Naive thymus-derived CD8-positive, alpha-beta T cell (primary cell): ENCODE measurements around the gene SLC24A1. TPM values are rescaled to one million over a fixed set of nuclear protein-coding genes. Genes with fewer than 3 reads are reported as not detected.

Experiments used
- ATAC-seq, 2 donors: fragments of 150-1000 bp; cut with Tn5 transposase in 1 of 2; sonication (Bioruptor Pico), chemical (Tn5 transposase) in 1 of 2; 1 replicate in 1 of 2; 2 replicates in 1 of 2; pipeline ENCODE4 v1.10.0; 2021; ENCODE audit warnings: mild to moderate bottlenecking in 2 of 2, moderate library complexity in 2 of 2
- POLR2A ChIA-PET: fragments of 350-600 bp; sonication (Branson Sonifier 250); formaldehyde crosslinking; loops from one replicate; lab custom pipeline; 2021; ENCODE audit warnings: antibody characterized with exemption; lab: Charles Lee
- DNase-seq, 10 donors: peaks; one replicate each; pipeline versions ENCODE4 v3.0.0 to v3.0.0-alpha.2; 2020 to 2022
- H3K27ac Mint-ChIP-seq, 10 donors: one replicate each; pipeline ENCODE4 v1.8.0; 2020 to 2022; ENCODE audit warnings: mild to moderate bottlenecking in 10 of 10, mixed read lengths in 10 of 10, moderate library complexity in 4 of 10, inconsistent platforms in 1 of 10
- H3K27me3 Mint-ChIP-seq, 5 donors: one replicate each; pipeline ENCODE4 v1.8.0; 2021 to 2022; ENCODE audit warnings: mixed read lengths in 5 of 5
- H3K36me3 Mint-ChIP-seq, 3 donors: one replicate each; pipeline ENCODE4 v1.8.0; 2020 to 2022; ENCODE audit warnings: mixed read lengths in 3 of 3, mild to moderate bottlenecking in 2 of 3, inconsistent platforms in 1 of 3
- H3K4me1 Mint-ChIP-seq, 4 donors: one replicate each; pipeline ENCODE4 v1.8.0; 2021 to 2022; ENCODE audit warnings: mixed read lengths in 4 of 4
- H3K4me3 Mint-ChIP-seq, 10 donors: one replicate each; pipeline ENCODE4 v1.8.0; 2020 to 2022; ENCODE audit warnings: mild to moderate bottlenecking in 10 of 10, mixed read lengths in 10 of 10, moderate library complexity in 6 of 10, inconsistent platforms in 1 of 10
- H3K9me3 Mint-ChIP-seq, 9 donors: one replicate each; pipeline ENCODE4 v1.8.0; 2020 to 2022; ENCODE audit warnings: mixed read lengths in 9 of 9, mild to moderate bottlenecking in 3 of 9, inconsistent platforms in 1 of 9, moderate library complexity in 1 of 9
- polyA plus RNA-seq, 3 donors: library from polyadenylated mRNA; unstranded; fragments of 300-500 nt; fragmentation: Illumina TruSeq; gene quantifications; one replicate each; pipeline ENCODE4 v1.2.3, GENCODE V29; 2021
- total RNA-seq, 8 experiments: library from RNA in 2 of 8; stranded (reverse) in 2 of 8; gene quantifications; one replicate each; pipeline ENCODE4 v1.2.3 and lab custom pipeline; 2021 to 2026

Gene SLC24A1
- total and polyA plus RNA-seq, 5 experiments from 2014 or later, result 0.93 to 6.6 (median 2.4) TPM

DNA sequence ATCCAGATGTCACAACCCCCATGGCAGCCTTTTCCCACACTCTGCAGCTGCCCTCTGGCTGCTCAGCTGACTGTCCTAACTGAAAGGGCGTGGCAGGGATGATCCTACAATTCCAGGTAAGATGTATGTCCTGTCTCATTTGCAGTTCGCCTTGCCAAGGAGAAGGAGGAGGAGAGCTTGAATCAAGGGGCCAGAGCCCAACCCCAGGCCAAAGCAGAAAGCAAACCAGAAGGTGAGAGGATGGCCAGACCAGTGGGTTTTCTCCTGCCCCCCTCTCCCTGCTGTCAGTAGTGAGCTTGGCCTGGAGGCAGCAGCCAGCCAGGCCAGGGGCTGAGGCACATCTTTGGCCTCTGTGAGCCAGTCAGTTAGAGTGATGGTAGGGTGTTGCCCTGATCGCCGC lies 22.5 kb downstream of the SLC24A1 start:
- Mint-ChIP-seq H3K4me3 (no peak overlapping the region), H3K36me3 (no peaks in the 10 kb centered on the region), H3K4me1 (peaks cover 0 to 4% (median under 1%) of the 10 kb centered on the region in 4 donors), H3K27ac (peak overlapping the region in 3 of 10 donors; percentile 21 to 41 (median 39)), H3K9me3 (no peaks in the 10 kb centered on the region), H3K27me3 (no peaks in the 10 kb centered on the region)
- no peak for DNase-seq
- no peak for ATAC-seq
- POLR2A ChIA-PET, result no interaction called here

DNA sequence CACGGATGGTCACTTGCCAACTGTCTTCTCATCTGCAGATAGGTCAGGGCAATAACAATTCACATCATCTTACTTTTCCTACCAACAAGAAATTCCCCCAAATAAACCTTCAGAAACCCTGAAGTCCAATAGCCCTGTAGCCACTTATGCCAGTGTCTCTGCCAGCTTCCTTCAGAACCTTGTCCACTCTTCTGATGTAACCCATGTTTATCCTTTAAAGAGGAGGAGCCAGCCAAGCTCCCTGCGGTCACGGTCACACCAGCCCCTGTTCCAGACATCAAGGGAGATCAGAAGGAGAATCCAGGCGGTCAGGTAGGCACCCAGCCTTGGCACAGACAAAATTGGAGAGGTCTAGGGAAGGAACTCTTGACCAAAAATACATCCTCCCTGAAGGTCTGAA lies 23.7 kb downstream of the SLC24A1 start:
- no peak overlapping the region for H3K4me3 Mint-ChIP-seq
- DNase-seq (no peak), ATAC-seq (no peak)
- H3K27ac Mint-ChIP-seq, result peak overlapping the region in 3 of 10 donors; percentile 8 to 71 (median 36)
- POLR2A ChIA-PET, result no interaction called here
- H3K9me3 Mint-ChIP-seq, result no peaks in the 10 kb centered on the region
- peaks cover 0 to 2% (median 0%) of the 10 kb centered on the region in 3 donors for H3K36me3 Mint-ChIP-seq
- H3K4me1 Mint-ChIP-seq, result peaks cover 0 to 4% (median 1%) of the 10 kb centered on the region in 4 donors
- no peaks in the 10 kb centered on the region for H3K27me3 Mint-ChIP-seq

DNA sequence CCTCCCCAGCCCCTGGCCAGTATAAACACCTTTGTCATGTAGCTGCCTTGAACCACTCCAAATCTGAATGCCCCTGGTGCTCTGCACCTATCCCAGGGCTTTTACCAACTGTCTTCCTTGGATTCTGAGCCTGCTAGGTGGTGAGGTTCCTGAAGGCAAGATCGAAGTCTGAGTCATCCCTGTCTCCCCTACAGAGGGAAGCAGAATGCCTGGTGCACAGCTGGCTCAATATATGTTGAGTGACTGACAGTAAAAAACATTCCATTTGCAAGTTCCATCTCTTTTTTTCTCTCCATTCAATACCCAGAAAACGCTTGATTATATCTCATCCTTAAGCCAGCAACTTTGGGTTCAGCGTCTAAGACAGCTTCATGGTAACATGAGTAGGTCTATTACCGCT lies 24.7 kb downstream of the SLC24A1 start:
- Mint-ChIP-seq H3K9me3 (no peaks in the 10 kb centered on the region), H3K4me1 (peaks cover 0 to 4% (median 1%) of the 10 kb centered on the region in 4 donors), H3K36me3 (peaks cover 0 to 11% (median 0%) of the 10 kb centered on the region in 3 donors), H3K27me3 (no peaks in the 10 kb centered on the region), H3K27ac (peak overlapping the region in 2 of 10 donors; percentile 43 to 48), H3K4me3 (no peak overlapping the region)
- ATAC-seq (no peak), DNase-seq (no peak)
- POLR2A ChIA-PET, result no interaction called here

DNA sequence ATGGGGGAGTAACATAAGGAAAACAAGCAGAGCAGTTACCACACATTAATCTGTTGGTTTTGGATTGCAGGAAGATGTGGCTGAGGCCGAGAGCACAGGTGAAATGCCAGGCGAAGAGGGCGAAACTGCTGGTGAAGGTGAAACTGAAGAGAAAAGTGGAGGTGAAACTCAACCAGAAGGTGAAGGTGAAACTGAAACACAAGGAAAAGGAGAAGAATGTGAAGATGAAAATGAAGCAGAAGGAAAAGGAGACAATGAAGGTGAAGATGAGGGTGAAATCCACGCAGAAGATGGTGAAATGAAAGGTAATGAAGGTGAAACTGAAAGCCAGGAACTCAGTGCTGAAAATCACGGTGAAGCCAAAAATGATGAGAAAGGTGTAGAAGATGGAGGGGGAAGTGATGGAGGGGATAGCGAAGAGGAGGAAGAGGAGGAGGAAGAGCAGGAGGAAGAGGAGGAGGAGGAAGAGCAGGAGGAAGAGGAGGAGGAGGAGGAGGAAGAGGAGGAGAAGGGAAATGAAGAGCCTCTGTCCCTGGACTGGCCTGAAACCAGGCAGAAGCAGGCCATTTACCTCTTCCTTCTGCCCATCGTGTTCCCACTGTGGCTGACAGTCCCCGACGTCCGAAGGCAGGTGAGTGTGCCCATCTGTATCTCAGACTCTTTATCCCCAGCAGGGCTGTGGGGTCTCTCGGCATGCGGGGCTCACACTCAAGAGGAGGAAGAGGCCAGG lies 28.7 kb downstream of the SLC24A1 start:
- Mint-ChIP-seq H3K4me3 (no peak overlapping the region), H3K27me3 (no peaks in the 10 kb centered on the region), H3K36me3 (peaks cover 0 to 45% (median 4%) of the 10 kb centered on the region in 3 donors), H3K9me3 (no peaks in the 10 kb centered on the region), H3K27ac (peak overlapping the region in 7 of 10 donors; percentile 7 to 66 (median 34)), H3K4me1 (peaks cover 0 to 3% (median under 1%) of the 10 kb centered on the region in 4 donors)
- POLR2A ChIA-PET, result interaction anchor here (0.6 kb wide), 1 partner anchor 17 kb away, joined by 5 read pairs; no protein-coding TSS in a partner anchor
- ATAC-seq, result no peak
- DNase-seq, result no peak

DNA sequence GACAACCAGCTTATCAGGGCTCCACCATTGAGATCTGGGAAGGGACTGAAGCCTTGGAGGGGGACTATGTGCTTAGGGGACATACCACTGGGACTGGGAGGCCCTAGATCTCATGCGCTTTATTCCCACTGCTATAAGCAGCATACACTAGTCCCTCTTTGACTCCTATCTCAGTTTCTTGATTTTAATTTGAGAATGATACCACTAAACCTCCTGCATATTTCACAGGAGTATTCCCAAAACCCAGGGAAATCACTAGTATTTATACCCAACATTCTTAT lies 29.2 kb downstream of the SLC24A1 start:
- ATAC-seq (no peak), DNase-seq (no peak)
- Mint-ChIP-seq H3K27ac (peak overlapping the region in 4 of 10 donors; percentile 19 to 31 (median 28)), H3K4me1 (peaks cover 0 to 3% (median under 1%) of the 10 kb centered on the region in 4 donors), H3K36me3 (peaks cover 0 to 50% (median 5%) of the 10 kb centered on the region in 3 donors), H3K27me3 (no peaks in the 10 kb centered on the region), H3K4me3 (no peak overlapping the region), H3K9me3 (no peaks in the 10 kb centered on the region)
- POLR2A ChIA-PET, result interaction anchor here (0.6 kb wide), 1 partner anchor 17 kb away, joined by 5 read pairs; no protein-coding TSS in a partner anchor

DNA sequence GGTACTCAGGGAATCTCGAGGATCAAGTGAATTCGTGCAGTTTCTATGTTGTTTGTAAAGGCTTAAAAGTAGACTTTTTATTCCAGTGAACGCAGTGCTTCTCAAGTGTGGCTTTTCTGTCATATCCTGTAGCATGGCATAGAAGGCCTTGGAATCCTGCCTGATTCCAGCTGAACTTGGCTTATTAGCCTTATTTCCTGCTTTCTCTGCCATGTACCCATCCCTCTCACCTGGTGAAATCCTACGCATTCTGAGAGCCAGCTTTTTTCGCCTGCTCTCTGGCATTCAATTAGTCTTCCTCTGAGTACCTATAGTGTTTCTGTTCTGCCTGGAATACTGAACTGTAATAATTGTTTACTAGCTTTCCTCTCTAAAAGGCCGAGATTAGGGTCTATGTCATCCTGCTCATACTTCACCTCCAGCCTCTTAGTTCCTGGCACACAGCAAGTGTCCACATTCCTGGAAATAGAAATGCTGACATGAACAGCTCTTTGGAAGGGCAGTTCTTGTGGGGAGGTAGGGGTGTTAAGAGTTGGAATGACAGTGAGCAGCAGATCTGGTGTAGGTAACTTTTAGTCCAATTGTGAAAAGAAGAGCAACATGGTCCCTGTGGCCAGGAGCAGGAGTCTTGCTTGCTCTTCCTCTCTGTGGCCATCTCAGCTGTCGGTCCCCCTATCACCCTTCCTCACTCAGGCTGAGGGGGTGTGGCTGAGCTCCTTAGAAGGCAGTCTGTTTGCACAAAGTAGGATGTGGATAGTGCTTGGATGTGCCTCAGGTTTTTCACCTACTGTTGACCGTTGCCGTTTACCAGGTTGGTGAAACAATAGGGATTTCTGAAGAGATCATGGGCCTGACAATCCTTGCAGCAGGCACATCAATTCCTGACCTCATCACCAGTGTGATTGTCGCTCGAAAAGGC lies 30.4 kb downstream of the SLC24A1 start:
- peaks cover 0 to 58% (median 5%) of the 10 kb centered on the region in 3 donors for H3K36me3 Mint-ChIP-seq
- H3K27me3 Mint-ChIP-seq, result no peaks in the 10 kb centered on the region
- H3K4me3 Mint-ChIP-seq, result no peak overlapping the region
- POLR2A ChIA-PET, result no interaction called here
- peaks cover 0 to 3% (median under 1%) of the 10 kb centered on the region in 4 donors for H3K4me1 Mint-ChIP-seq
- H3K27ac Mint-ChIP-seq, result peak overlapping the region in 8 of 10 donors; percentile 19 to 83 (median 48)
- ATAC-seq (no peak), DNase-seq (no peak)
- no peaks in the 10 kb centered on the region for H3K9me3 Mint-ChIP-seq

DNA sequence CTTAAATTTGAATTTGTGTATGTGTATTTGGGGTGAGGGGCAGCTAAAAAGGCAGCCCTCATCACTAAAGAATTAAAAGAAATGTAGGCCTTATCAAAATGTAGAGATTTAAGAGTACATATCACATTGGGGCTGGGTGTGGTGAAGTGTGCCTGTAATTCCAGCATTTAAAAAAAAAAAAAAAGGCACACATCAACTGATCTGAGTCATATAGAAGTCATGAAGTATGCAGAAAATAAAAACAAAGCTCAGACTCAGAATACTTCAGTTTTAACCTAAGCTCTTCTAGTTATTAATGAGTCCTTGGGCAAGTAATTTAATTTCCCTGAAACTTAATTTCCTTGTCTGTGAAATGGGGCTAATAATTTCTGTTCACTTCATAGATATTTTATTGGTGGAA lies 31.6 kb downstream of the SLC24A1 start:
- peak overlapping the region in 7 of 10 donors; percentile 4 to 83 (median 57) for H3K27ac Mint-ChIP-seq
- no peak for ATAC-seq
- H3K4me1 Mint-ChIP-seq, result peaks cover 0 to 3% (median under 1%) of the 10 kb centered on the region in 4 donors
- peak overlapping the region in 1 of 10 donors; percentile 3 for H3K4me3 Mint-ChIP-seq
- peaks cover 0 to 66% (median 5%) of the 10 kb centered on the region in 3 donors for H3K36me3 Mint-ChIP-seq
- H3K27me3 Mint-ChIP-seq, result no peaks in the 10 kb centered on the region
- DNase-seq, result no peak
- POLR2A ChIA-PET, result no interaction called here
- no peaks in the 10 kb centered on the region for H3K9me3 Mint-ChIP-seq

DNA sequence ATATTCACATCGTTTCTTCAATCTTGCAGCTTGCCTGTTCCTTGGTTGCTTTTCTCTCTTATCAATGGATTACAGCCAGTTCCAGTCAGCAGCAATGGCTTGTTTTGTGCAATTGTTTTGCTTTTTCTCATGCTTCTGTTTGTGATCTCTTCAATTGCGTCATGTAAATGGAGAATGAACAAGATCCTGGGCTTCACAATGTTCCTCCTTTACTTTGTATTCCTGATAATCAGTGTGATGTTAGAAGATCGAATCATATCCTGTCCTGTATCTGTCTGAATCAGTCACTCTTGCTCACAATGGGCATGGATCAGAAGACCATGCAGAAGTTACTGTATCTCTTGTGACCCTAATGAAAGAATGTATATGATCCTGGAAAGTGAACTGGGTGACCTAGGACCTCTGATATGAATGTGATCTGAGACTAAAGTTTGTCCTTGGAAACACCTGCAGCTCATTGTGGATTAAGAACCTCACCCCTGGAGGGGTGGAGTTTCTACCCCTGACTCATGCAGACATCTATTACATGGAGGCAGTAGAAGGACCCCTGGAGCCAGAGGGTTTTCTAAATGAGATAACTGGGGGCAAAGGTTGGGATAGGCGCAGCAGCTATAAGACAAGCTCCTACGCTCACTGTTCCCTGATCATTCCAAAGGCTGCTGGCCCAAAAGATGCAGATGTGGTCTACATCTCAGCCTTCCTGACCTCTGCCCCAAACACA lies 32.2 kb downstream of the SLC24A1 start:
- H3K36me3 Mint-ChIP-seq, result peaks cover 0 to 72% (median 5%) of the 10 kb centered on the region in 3 donors
- H3K27ac Mint-ChIP-seq, result peak overlapping the region in 8 of 10 donors; percentile 0 to 83 (median 25)
- H3K4me3 Mint-ChIP-seq, result no peak overlapping the region
- no peak for ATAC-seq
- no peaks in the 10 kb centered on the region for H3K27me3 Mint-ChIP-seq
- H3K4me1 Mint-ChIP-seq, result peaks cover 0 to 3% (median under 1%) of the 10 kb centered on the region in 4 donors
- POLR2A ChIA-PET, result interaction anchor here (0.7 to 1.0 kb wide), 2 partner anchors 43 to 250 kb away, joined by 3 read pairs; partner anchors contain the start of gene INTS14
- DNase-seq, result no peak
- H3K9me3 Mint-ChIP-seq, result no peaks in the 10 kb centered on the region

DNA sequence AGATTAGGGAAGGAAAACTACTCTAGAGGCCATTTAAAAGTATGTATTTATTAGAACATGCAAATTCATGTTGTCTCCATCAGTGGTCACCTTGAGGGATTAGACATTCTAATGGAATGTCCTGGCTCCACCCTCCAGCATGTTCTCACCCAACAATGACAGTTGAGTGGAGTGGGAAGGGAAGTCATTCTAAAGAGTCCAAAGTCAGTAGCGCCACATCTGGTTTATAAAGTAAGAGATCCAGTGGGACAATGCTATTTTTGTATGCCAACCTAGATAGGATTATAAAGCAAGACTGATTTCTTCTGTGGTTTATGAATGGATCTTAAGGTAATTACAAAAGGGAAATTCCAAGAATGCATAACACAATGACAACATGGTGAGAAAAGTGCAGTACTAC lies 33.3 kb downstream of the SLC24A1 start:
- Mint-ChIP-seq H3K4me1 (peaks cover 0 to 3% (median under 1%) of the 10 kb centered on the region in 4 donors), H3K27me3 (no peaks in the 10 kb centered on the region), H3K27ac (peak overlapping the region in 7 of 10 donors; percentile 25 to 68 (median 39)), H3K9me3 (no peaks in the 10 kb centered on the region), H3K4me3 (no peak overlapping the region), H3K36me3 (peaks cover 0 to 80% (median 5%) of the 10 kb centered on the region in 3 donors)
- no peak for DNase-seq
- ATAC-seq, result no peak
- POLR2A ChIA-PET, result interaction anchor here (0.6 kb wide), 1 partner anchor 712 kb away, joined by 3 read pairs; no protein-coding TSS in a partner anchor

DNA sequence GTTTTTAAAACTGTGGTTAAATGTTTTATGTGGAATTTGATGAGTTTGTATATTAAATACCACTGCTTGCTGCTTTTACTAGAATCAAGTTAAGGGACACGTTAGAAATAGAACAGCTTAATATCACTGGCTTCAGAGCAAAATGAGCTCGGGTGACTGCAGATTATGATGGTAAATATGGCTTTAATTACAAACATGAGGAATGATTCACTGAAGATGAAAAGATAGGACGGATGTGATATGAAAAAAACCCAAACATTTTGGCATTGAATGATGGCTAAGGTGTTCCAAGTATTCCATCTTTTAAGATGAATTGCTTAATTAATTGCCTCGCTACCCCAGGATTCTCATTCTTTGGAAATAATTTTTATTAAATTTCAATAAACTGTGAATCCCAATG lies 33.7 kb downstream of the SLC24A1 start:
- ATAC-seq (no peak), DNase-seq (no peak)
- Mint-ChIP-seq H3K36me3 (peaks cover 0 to 80% (median 5%) of the 10 kb centered on the region in 3 donors), H3K27ac (peak overlapping the region in 2 of 10 donors; percentile 25 to 29), H3K9me3 (no peaks in the 10 kb centered on the region), H3K4me3 (no peak overlapping the region), H3K27me3 (no peaks in the 10 kb centered on the region), H3K4me1 (peaks cover 0 to 2% (median 0%) of the 10 kb centered on the region in 4 donors)
- POLR2A ChIA-PET, result interaction anchor here (0.6 kb wide), 1 partner anchor 711 kb away, joined by 3 read pairs; no protein-coding TSS in a partner anchor

DNA sequence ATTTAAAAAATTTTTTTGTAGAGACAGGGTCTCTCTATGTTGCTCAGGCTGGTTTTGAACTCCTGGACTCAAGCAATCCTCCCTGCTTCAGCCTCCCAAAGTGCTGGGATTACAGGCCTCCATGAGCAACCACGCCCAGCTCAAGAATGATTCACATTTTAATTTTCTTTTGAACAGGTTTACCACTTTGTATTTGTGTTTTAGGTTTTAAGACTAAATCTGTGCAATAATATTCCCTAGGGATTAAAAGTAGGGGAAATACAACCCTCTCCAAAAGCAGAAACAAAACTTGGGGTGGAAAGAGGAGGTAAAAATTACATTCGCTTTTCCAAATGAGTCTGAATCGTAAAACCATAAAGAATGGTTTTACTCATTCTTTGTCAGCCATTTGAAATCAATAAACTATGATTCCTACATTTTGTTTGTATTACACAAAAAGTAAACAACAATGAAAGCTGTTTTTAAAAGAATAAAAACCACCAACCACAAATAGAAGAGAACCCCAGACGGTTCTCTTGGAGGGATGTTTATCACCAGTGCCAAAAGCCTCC lies 37.8 kb downstream of the SLC24A1 start:
- POLR2A ChIA-PET, result interaction anchor here (0.6 kb wide), 1 partner anchor 47 kb away, joined by 3 read pairs; no protein-coding TSS in a partner anchor
- H3K4me1 Mint-ChIP-seq, result no peaks in the 10 kb centered on the region
- peaks cover 0 to 77% (median 3%) of the 10 kb centered on the region in 3 donors for H3K36me3 Mint-ChIP-seq
- H3K27ac Mint-ChIP-seq, result peak overlapping the region in 1 of 10 donors; percentile 53
- no peak overlapping the region for H3K4me3 Mint-ChIP-seq
- DNase-seq (no peak), ATAC-seq (no peak)
- no peaks in the 10 kb centered on the region for H3K27me3 Mint-ChIP-seq
- no peaks in the 10 kb centered on the region for H3K9me3 Mint-ChIP-seq
